ENCODE measurements around the gene GPX3.

The GPX3 gene

DNA sequence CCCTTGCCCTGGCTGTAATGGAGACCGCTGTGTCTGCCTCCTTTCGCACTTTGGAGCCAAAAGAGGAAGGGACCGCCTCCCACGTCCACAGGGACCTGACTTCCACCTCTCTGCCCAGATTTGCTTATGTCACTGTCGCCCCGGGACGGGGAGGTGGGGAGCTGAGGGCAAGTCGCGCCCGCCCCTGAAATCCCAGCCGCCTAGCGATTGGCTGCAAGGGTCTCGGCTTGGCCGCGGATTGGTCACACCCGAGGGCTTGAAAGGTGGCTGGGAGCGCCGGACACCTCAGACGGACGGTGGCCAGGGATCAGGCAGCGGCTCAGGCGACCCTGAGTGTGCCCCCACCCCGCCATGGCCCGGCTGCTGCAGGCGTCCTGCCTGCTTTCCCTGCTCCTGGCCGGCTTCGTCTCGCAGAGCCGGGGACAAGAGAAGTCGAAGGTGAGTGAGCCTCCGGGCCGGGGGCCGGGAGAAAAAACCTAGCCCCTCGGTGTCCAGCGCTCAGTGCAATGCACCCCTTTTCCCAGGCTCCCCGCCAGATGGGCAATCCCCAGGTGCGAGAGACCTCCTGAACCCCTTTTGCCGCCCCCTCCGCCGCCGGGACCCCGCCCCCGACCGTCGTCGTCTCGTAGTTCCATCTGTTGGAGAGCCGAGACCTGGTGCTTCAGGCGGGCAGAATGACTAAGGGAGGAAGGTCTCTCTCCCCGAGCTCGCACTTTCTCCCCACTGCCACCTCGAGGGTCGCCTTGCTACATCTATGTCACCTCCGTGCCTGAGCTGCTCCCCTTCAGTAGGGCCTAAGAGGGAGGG, at the start of gene GPX3:
Gene GPX3 (plus strand): TSS at position 288 of the 807 bp plus-strand sequence. CDS start 64 bp downstream, at position 352.
- DNase-seq: peak; percentile 36

DNA sequence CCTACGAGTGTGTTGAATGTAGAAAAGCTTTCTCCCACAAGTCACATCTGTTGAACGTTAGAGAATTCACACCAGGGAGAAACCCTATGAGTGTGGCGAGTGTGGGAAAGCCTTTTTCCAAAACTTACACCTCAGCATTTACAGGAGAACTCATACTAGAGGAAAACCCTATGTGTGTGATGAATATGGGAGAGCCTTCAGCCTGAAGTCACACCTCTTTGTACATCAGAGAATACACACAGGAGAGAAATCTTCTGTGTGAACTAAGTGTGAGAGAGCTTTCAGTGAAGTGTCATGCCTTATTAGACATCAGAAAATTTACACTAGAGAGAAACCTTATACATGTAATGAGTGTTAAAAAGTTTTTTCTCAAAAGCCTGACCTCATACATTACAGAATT, 41.8 kb upstream of the GPX3 start:
- no peak for DNase-seq

DNA sequence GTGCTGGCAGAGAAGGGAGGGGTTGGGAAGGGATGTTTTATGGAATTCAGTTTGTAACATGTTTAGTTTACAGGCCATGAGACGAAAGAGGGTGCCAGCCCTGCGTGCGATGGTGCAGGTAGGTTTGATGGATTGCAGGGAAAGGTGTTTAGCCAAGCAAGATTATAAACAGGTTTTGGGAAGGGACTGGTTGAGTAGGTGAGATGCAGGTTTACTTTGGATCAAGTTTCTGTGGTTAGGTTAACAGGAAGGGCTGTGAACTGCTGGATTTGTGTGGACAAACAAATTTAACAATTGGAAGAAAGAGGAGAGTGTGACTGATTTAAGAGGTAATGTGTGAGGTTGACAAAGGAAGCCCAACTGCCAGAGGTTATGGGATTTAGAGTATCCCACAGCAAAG, 32.6 kb upstream of the GPX3 start:
- DNase-seq: no peak

DNA sequence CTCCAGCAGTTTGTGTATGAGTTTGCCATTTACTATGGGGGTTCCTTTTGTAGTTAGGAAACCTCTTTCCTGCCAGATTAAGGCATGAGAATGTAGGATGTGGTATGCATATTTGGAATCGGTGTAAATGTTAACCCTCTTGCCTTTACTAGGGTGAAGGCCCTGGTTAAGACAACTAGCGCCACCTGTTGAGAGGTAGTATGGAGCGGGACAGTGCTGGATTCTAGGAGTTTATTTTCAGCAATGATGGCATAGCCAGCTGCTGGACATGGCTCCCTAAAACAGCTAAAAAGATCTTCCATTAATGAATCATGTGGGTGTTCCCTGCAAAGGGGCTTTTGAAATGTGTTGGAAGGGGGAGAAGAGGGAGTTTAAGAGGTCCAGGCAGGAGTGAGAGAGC, 30.7 kb upstream of the GPX3 start:
- no peak for DNase-seq

- no peak for DNase-seq
Observed at GRCh38 chr5:150992705-150993104, 27.7 kb upstream of the GPX3 start.

GRCh38 chr5:150993422-150993821, 27.0 kb upstream of the GPX3 start:
- no peak for DNase-seq

DNA sequence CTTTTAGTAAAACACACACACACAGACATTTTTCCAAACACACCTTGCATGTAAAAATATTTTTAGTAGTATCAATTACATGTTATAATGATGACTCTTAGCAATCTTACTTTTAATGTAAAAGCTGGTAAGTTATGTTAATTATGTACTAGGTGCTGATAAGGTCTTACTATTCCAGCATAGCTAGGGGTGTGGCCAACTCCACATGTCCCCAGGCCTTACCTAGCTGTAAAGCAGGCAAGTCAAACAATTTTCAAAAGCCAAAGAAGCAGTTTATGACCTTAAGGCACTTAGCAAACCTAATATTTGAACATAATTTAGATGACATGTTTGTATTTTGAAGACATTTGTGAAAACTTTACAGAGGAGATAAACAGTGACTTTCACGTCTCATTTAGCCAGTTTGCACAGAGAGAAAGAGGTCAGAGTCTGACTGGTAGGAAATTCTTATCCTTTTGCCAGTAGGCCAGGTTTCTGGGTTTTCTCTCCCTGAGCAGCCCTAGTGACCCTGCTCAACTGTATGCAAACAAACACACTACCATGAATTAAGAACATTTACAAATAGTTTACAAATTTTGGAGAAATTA, 26.5 kb upstream of the GPX3 start:
- DNase-seq: no peak

DNA sequence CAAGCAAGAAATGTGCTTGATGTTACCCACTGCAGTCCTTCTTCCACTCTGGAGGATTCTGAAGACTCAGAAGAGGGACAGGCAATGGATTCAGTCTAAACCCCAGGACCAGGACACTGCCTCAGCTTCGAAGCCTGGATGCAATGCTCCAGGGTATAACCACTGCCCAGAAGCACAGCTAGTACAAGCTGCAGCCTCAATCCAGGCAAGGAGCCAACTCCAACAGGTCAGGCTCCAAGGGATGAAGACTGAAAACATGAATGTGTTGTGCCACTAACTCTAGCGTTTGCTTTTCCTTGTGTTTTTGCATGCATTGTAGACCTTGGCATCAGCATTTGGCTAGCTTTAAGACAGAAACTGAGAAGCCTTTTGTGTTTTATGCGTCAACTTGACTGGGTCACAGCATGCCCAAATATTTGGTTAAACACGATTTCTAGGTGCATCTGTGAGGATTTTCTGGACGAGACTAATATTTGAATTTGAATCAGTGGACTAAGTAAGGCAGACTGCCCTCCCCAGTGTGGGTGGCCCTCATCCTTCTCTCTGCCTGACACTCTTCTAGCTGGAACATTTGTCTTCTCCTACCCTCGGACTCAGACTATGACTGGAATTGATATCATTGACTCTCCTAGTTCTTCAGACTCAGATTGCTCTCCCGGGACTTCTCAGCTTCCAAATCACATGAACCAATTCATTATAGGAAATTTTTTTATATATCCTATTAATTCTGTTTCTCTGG, 20.5 kb upstream of the GPX3 start:
- DNase-seq: no peak

GRCh38 chr5:151001436-151001835, 19.0 kb upstream of the GPX3 start:
- no peak for DNase-seq

GRCh38 chr5:151002250-151002649, 18.1 kb upstream of the GPX3 start:
- peak; percentile 31 for DNase-seq

DNA sequence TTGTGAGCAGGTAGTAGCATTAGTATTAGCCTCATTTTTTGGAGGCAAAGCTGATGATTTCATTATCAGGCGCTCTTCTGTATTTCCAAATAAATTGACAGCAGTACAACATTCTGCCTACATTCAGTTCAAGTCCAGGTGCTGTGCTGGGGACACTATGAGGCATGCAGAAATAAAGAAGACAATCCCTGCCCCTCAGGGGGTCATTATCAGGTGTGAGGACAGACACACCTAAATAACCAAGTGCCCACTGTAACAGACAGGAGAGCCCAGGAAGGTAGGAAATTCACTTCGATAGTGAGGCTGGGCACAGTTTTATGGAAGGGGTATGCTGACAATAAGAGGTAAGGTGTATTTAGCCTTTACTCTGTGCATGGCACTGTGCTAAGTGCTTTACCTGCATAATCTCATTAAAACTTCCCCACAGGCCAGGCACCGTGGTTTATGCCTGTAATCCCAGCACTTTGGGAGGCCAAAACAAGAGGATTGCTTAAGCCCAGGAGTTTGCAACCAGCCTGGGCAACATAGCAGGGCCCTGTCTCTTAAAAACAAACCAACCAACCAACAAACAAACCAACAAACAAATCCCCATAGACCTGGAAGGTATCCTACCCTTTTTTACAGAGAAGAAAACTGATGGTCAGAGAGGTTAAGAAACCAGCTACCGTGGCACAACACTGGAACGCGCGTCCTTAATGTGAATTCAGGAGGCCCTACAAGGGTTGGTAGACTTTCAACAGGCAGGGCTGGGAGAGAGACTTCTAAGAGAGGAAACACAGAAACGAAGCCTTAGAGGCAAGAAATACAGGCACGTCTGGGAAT, 17.5 kb upstream of the GPX3 start:
- no peak for DNase-seq

GRCh38 chr5:151003503-151003860, 16.9 kb upstream of the GPX3 start:
- DNase-seq: no peak

- DNase-seq: no peak
Observed at GRCh38 chr5:151004499-151004898, 15.9 kb upstream of the GPX3 start.

GRCh38 chr5:151005187-151005949, 15.0 kb upstream of the GPX3 start:
- DNase-seq: no peak

DNA sequence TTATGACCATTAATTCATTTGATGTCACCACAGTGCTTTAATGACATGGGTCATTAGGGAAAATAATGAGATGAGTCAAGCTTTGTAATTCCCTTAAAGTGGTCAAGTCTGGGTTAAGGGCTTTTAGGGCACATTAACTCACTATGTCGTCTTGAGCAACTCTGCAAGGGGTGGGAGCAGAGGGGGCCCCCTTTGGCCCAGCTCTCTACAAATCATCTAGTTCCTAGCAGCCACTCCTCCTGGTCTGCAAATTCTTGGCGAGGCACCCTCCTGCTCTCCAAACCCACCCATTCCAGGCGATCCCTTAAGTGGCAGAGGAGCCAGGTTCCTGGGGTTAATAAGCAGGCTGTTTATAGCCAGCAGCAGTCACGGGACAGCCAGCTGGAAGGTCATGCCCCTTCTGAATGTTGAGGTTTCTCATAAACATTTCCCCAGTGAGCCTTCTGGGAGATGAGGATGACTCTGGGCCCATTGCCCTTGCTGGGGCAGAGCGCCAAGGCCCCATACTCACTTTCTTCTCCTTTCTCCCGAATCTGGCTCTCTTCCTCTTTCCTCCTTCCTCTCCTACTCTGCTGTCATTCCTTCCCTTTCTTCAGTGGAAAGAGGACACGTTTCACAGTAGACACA, 14.3 kb upstream of the GPX3 start:
- peak; percentile 15 for DNase-seq

DNA sequence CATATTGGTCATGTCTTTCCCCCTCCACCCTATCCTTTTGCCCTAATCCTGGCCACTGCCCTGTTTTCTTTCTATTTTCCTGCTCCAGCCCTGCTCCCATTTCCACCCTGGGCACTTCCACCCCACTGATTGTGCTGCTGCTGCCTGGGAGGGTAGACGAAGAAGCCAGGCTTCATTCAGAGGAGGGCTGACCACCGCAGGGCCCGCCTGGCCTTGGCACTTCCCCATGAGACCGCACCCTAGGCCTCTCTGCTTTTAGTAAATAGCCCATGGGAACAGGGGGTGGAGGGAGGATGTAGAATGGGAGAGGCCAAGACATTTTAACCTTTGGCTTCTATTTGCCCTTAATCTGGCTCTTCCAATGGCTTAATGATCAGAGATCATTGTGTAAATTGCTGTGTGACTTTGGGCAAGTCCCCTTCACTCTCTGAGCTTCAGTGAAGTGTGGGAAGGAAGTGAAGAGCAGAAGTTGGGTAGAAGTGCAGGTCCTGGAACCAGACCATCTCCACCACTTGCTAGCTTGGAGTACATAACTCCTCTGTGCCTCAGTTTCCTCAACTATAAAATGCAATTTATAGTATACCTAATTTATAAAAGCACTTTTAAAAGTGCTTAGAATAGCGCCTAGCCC, 13.6 kb upstream of the GPX3 start:
- no peak for DNase-seq

- no peak for DNase-seq
Observed at GRCh38 chr5:151007430-151008209, 12.8 kb upstream of the GPX3 start.

GRCh38 chr5:151008210-151008491, 12.2 kb upstream of the GPX3 start:
- no peak for DNase-seq

DNA sequence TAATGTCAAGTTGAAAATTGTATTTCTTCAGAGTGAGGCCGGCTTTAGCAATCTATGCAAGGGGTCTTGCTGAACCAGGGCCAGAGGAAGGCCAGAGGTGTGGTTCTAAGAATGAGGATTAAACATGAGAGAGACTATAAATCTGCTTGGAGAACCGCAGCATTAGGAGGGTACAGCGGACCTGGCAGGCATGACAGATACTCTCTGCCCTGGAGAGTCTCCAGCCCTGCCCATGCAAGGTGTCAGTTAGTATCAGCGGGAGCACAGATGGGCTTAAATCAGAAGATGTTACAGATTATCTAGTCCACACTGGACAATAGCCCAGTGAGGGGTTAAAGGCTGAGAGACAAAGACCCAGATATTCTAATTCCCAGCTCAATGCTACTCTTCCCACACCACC, 11.5 kb upstream of the GPX3 start:
- DNase-seq: no peak

DNA sequence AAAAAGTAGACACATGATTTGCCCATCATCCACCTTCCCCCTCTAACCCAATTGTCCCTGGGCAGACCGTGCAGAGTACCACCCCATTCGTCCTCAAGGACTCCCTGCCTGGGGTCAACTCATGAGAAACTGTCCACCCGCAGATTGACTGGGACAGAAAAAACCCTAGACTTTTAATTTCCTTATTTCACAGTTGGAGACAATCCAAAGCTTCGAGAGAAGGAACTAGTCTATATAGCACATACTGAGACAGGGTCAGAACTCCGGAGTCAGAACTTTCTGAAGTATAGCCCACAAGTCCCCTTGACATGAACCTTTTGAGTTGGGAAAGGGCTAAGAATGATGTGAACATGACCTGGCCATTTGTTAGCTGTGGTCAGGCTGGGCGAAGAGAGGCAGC, 7.5 kb upstream of the GPX3 start:
- DNase-seq: no peak
